GM21515 (cell line): ENCODE results near the gene XRN2.
A peak's percentile ranks its signal among the peaks of the same experiment; 100 is the strongest.

Source experiments
- ATAC-seq: cut with Tn5 transposase; IDR thresholded peaks from one replicate; pipeline ENCODE4 v1.9.1; 2021; ENCODE audit not compliant: unreplicated experiment

XRN2 gene

DNA sequence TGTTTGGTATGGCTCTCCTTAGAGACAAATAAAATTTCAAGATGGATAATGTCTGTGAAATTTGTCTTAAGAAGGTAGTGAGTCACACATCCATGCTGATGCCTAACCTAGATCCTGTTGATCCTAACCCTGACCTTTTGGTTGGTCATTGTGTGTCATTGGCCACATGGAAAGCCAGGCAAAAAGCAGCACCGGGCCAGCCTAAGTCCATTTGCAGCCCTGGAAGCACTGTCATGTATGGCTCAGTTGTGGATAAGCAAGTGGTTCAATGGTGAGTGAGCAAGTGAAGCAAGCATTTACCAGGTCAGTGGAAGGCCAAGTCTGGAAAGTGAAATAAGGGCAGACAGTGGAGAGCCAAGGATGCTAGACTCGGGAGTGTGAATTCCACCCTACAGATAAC, 12.1 kb upstream of the XRN2 start:
- no peak for ATAC-seq

DNA sequence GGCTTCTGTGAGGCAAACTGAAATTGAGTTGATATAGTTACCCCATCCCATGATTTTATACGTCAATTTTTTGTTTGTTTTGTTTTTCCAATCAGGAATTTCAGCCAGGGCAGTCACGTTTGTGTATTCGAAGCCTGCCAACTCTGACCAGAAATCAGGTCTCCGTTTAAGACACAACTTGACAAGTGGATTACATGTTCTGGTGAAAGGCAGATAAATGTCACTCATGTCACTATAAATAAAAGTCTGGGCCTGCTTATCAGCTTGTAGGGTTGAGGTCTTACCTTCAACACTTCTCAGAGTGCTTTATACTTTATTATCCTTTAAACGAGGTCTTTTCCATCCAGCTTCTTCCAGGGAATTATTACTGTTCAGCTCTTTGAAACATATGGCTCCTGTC, 8.4 kb upstream of the XRN2 start:
- no peak for ATAC-seq

DNA sequence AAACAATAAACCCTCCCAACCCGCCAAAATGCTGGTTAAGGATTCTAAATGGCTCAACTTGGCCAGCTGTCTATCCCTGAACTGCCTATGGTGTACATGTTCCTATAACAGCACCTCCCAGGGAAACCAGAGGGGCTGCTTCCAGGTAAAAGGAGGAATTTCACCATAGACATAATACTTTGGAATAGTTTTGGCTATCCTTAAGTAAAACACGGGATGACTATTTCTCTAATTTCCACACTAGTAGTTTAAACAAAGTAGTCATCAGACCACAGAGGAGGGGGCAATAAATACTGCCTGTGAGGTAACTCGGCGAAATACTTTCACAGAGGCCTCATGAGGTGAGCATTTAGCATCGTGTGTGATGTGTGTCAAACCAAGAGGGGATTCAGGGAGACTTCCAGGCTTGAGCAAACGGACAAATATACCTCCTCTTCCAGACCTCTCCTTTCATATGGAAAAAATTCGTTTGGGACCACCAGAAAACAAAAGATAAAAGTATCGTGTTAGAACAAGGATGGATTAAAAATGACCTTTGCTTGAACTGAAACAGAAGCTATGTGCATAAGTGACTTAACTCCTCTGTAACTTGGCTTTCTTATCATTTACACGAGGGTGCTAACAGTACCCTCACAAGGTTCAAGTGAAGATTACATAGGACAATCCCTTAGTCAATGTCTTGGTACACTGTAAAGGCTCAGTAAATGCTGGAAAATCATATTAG, 1.0 kb upstream of the XRN2 start:
- no peak for ATAC-seq

DNA sequence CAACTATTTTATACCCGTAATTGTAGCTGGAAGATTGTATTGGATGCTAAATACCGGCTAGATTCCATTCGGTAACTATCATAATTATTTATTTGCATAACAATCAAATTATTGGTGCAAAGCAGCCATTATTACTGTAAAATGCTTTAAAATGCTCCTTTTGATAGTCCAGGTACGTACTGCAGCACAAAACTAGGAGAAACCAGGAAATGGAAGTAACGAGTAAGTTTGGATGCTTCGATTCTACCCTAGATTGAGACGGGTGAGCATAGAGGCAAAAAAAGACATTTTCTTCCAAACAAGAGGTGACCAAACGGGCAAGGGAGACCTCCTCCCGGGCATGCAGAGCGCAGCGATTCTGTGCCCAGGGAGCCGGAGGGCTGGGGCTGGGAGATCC, 469 bp upstream of the XRN2 start:
- ATAC-seq = peak; percentile 34

DNA sequence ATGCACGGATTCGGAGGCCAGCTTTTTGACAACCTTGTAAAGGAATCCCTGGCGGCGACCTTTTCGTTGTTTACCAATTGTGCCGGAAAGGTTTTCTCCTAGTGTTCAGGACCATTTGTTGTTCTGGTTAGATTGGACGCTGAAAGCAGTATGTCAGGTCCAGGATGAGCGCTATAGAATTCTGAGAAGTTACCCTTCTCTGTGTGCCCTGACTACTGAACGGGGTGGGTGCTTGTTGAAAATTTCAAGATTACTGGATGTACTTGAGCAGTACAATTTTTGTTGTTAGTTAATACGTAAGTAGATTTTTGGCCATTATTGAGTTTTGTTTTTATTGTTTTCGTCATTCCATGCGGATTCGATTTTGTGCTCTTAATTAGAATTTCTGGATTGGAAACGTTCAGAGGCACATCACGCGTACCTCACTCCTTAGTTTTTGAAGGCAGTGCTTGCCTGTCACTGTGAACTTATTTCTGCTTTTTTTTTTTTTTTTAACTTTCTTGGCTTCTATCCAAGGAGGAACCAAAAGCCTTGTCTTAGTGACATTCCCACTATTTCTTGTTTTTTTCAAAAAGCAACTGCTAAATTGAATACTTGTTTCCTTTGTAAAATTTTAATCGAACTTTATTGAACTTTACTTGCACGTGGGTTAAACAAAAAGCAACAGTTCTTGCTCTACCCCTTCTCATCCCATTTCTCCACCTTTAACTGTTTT, 898 bp downstream of the XRN2 start:
- peak; percentile 10 for ATAC-seq

DNA sequence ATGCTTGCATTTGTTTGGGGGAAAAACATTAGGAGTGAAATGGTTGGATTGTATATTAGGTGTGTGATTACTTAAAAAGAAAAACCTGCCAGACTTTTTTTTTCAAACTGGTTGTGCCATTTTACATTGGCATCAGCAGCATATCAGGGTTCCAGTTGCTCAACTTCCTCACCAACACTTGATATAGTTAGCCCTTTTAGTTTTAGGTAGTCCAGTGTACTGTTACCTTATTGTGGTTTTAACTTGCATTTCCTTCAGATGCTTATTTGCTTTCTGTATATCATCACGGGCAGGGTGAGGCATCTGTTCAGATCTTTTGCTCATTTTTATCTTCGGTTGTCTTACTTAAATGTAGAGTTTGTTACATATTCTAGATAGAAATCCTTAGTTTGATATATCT, 5.2 kb downstream of the XRN2 start:
- no peak for ATAC-seq

DNA sequence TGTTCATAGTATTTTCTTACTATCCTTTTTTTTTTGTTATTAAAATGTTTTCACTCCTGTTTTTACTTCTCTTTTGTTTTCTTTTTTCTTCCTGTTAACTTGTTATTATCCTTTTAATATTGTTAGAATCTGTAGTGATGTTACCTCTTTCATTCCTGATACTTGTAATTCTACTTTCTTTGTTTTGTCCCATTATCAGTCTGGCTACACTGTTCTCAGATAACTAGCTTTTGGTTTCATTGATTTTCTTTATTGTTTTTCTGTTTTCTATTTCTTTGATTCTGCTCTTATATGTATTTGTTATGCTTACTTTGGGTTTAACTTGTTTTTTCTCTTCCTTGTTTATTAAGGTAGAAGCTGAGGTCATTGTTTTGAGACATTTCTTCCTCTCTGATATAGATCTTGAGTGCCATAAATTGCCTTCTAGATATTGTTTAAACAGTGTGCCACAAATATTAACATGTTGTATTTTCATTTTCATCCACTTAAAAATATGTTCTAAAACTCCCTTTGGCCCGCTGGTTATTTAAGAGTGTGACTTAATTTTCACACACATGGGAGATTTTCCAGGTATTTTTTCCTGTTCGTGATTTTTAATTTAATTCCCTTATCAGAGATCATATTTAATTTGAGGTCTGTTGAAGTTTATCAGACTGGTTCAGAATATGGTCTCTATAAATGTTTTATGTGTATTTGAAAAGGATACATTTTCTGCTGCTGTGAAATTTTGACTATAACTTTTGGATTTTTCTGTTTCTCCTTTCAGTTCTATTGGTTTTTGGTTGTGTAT, 6.7 kb downstream of the XRN2 start:
- no peak for ATAC-seq

DNA sequence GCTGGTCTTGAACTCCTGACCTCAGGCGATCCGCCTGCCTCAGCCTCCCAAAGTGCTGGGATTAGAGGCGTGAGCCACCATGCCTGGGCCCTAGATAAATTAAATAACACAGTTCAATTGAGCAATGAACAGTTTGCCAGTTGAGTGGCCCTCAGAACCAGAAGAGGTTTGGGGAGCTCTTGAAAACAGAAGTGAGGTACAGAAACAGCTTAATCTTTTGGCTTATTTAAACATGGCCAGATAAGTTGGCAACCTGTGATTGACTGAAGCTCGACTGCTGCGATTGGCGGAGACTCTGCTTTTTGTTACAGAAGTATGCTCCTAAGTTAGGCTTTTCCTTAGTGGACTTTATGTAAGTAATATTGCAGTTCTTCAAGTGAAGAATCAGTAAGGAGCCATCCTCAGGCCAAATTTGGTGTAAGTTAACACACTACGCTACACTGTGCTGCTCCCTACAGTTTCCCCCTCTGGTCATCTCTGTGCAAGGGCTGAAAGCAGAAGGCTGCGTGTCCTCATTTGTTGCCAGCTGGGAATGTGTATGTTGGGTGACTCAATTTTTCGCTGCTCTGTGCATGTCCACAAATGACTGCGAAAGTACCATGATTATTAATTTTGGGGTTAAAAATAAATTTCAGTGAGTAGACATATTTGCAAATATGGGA, 9.8 kb downstream of the XRN2 start:
- no peak for ATAC-seq

DNA sequence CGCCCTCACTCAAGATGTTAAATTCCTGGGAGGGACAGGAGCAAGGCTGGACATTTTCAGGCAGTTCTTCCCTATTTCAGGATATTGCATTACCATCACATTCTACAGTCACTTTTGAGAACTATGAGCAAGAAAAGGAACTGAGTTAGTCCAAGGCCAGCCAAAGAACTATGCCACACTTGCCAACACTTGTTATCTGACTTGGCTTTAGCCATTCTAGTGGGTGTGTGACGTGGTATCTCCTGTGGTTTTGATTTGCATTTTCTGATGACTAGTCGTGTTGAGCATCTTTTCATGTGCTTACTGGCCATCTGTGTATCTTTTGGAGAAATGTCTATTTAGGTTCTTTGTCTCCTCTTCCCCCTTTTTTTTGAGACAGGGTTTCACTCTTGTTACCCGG, 12.0 kb downstream of the XRN2 start:
- no peak for ATAC-seq

DNA sequence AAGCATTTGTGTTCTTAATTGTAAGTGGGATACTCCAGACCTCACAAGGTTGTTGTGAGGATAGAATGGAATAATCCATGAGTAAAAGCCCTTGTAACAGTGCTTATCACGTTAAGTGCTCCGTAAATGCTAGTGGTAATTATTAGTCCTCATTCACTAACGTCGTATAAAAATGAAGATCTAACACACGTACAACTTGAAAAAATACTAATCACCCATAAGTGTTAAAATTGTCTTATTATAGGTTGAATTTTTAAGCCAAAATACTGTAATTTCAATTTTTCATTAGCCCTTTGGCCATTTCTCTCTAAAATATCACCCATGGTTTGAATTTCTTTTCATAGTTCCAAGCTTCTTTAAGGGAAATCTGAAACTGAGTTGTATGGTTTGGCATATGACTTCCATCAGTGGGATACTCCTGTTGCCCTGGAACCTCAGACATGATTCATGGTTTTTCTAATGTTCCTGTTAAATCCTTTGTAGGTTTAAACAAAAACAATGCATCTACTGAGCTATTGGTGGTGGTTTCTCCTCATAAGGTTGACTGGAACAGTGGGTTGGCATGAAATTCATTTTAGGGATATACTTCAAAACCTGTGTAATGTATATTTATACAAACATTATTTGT, 19.1 kb downstream of the XRN2 start:
- ATAC-seq = no peak

DNA sequence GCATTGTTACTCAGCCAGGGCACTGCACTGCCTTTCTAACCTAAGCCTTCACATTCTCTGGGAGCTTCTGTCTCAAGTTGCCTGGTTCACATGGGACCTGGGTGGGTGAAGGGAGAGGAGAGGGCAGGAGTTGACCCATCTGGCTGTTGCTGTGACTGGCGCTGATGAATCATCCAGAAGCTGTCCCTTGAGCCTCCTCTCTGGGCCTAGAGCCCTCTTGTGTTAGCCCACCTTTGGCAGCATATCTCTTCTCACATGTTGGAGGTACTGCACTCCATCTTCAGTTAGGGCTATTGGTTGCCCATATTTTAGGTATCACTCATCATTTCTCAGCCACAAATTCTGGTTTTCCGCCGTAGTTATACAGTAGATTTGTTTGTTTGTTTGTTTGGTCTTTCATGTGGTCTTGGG, 19.8 kb downstream of the XRN2 start:
- ATAC-seq = no peak

DNA sequence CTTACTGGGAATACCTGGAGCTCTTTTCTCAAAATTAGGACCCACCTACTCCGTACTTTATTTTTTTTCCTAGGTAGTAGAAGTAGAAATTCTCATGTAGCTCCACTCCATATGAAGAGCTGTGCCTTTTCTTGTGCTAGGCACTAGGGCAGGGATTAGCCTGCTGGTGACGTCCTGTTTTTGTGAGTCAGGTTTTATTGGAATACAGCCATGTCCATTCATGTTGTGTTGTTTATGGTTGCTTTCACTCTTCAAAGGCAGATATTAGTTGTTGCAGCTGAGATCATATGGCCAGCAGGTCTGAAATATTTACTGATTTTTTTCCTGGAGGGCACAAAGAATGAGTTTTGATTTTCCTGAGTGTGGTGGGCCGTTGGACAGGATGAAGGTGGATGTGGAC, 20.5 kb downstream of the XRN2 start:
- no peak for ATAC-seq

DNA sequence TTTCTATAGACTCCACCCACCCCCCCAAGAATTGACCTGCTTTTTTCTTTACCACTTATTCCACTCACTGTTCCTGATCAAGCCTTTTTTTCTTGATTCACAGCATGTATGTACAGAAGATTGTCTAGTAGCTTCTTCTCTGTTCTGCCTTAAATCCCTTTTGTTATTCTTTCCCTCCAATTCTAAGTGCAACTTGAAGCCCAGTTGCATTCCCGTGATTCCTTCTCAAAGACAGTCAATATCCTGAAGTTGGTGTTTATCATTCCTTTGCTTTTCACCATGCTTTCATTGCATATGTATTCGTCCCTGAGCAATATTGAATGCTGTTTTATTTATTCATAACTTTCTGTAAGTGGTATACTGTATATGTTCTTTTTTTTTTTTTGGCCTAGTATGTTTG, 21.0 kb downstream of the XRN2 start:
- ATAC-seq = no peak

DNA sequence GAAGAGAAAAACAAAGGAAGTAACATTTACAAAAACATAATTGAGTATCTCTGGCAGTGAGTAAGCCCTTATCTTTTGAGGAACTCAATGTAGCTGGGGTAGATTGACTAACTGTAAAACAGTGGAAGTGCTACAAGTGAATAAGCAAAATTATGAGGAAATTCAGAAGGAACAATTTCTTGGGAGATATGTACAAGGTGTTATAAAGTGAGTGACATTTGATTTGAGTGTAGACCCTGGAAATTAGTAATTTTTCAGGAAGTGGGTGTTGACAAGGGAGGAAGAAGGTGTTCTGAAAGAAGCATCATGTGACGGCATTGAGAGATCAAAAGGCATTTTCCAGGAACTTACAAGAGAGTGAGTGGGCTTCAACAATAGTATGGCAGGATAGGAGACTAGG, 22.2 kb downstream of the XRN2 start:
- ATAC-seq = no peak

DNA sequence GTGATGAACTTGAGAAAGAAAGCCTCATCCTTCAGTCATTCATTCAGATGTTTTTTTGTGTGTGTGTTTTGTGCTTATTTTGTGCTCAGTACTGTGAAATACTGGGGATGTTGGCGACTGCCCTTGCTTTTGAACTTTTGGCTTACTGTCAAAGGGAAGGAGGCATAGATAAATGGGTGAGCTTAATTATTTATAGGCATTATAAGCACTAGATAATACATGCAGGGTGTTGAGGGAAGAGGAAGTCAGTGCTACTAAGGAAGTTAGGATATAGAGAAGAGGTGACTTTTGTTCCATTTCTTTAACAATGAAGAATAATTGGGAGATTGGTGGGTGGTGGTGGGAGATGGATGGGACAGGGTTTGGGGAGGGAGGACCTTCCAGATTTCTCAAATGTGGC, 23.6 kb downstream of the XRN2 start:
- ATAC-seq = no peak

DNA sequence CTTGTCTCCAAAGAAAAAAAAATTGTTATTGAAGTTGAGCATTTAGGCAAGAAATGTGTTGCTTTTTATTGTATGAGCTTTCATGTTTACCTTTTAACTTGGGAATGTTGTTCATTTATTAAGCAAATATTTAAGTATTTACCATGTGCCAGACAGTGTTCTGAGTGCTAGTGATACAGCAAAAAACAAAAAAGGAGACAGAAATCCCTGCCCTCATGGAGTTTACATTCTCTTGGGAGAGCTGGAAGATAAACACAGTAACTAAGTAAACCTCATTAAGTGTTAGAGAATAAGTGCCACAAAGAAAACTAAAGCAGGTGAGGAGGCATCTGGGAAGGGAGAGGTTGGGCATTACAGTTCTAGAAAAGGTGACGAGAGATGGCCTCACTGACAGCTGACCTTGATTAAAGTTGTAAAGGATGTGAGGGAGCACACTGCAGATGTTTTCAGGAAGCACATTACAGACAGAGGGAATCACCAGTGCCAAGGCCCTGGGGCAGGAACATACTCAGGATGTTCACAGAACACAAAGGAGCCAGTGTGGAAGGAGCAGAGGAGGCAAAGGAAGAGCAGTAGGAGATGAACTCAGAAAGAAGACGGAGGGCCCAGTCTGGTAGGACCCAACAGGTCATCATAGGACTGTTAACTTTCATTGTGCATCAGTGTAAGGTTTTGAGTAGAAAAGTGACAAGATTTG, 33.5 kb downstream of the XRN2 start:
- ATAC-seq = no peak

DNA sequence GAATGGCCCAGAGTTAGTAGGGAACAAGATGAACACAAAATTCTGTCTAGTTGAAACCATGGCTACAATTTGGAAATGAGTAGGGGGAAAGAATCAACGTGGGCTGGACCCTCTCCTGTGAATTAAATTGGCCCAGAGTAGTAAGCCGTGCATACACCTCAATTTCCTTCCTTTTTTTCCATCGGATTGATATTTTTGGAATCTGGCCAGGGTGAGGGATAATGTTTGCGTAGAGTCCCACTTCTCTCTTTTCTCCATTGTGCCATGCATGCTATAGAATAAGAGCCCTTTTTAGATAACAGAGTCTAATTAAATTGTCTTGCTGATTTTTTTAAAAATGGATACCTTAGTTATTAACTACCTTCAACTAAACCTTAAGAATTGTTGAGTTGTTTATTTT, 35.2 kb downstream of the XRN2 start:
- no peak for ATAC-seq

DNA sequence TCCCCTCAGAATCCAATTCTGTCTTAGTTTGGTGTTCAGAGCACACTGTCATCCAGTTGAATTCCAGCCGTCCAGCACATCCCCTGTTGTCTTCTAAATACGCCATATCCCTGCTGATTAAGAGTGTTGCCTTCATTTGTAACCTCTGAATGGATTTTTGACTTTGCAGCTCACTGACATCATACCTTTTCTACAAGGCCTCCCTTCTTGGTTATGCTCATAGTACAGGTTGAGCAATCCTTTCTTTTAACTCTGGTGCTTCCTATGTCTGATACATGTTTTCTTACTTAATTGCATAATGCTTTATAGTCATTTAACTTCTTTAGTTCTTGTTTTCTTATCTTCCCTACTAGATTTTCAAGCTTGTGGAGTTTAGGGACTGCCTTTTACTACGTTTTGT, 36.4 kb downstream of the XRN2 start:
- ATAC-seq = no peak

DNA sequence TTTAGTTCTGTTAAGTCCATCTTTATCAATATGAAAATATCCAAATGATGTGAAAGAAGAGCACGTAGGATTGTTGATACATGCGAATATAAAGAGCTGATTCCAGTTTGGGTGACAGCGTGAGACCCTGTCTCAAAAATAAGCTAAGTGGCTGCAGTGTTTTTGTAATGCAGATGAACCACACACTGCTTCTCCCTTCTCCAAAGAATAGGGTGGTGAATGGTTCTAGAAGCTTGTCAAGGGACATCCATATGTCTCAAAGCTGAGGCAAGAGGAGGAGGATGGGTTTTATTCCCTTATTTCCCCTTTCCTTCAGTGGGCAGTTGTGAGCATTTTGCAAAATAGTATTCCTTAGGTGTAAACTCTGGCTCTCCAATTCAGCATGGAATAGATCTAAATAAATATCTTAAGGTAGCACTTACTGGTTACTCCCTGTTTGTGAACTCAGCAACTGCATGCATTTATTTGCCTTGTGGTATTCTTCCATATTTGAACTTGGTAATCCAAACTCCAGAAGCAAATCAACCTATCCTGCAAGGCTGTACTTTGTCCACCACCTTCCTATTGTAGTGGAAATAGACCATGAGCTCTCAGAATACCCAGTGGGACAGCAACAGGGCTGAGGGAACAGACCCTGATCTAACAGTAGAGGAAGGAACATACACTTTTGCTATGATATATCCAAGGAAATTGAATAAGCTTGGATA, 38.0 kb downstream of the XRN2 start:
- no peak for ATAC-seq
